ENCODE data around the gene LRTM2.

The LRTM2 gene

GRCh38 chr12:1830981-1831963 is 10.9 kb downstream of the LRTM2 start:
- no peak for DNase-seq

GRCh38 chr12:1832801-1833595 is 12.6 kb downstream of the LRTM2 start:
- DNase-seq: no peak

GRCh38 chr12:1833596-1834028 is 13.2 kb downstream of the LRTM2 start:
- DNase-seq: no peak

GRCh38 chr12:1834186-1834925 is 14.0 kb downstream of the LRTM2 start:
- no peak for DNase-seq

GRCh38 chr12:1835211-1836131 is 15.1 kb downstream of the LRTM2 start:
- DNase-seq: no peak

GRCh38 chr12:1836241-1836803 is 16.0 kb downstream of the LRTM2 start:
- no peak for DNase-seq

GRCh38 chr12:1836854-1837421 is 16.6 kb downstream of the LRTM2 start:
- DNase-seq: no peak

- no peak for DNase-seq
Observed at GRCh38 chr12:1837541-1838204, 17.3 kb downstream of the LRTM2 start.

- no peak for DNase-seq
Observed at GRCh38 chr12:1838205-1838993, 18.0 kb downstream of the LRTM2 start.

GRCh38 chr12:1838994-1839365 is 18.6 kb downstream of the LRTM2 start:
- DNase-seq: no peak

- no peak for DNase-seq
Observed at GRCh38 chr12:1839464-1839863, 19.1 kb downstream of the LRTM2 start.

GRCh38 chr12:1839956-1840951 is 19.9 kb downstream of the LRTM2 start:
- no peak for DNase-seq

GRCh38 chr12:1840981-1841425 is 20.6 kb downstream of the LRTM2 start:
- DNase-seq: no peak

GRCh38 chr12:1841586-1842182 is 21.3 kb downstream of the LRTM2 start:
- DNase-seq: no peak

- no peak for DNase-seq
Observed at GRCh38 chr12:1842183-1842904, 22.0 kb downstream of the LRTM2 start.

GRCh38 chr12:1842905-1843640 is 22.7 kb downstream of the LRTM2 start:
- no peak for DNase-seq

GRCh38 chr12:1843641-1844005 is 23.3 kb downstream of the LRTM2 start:
- DNase-seq: no peak
